Uterus (tissue), 2 donors: ENCODE data around the gene DOCK4.

Experiments
- POLR2A ChIP-seq, 2 donors: fragments of 450-650 bp; IDR thresholded peaks; one replicate each; pipeline ENCODE4 v1.6.1; 2016; ENCODE audit warnings: antibody characterized with exemption in 2 of 2, mild to moderate bottlenecking in 1 of 2, moderate library complexity in 1 of 2
- TF ChIP-seq, protein P1 (sequence below), 4 experiments: fragments of 200-600 bp in 2 of 4; fragments of 450-650 bp in 2 of 4; sonication (generic) in 2 of 4; IDR thresholded peaks; one replicate each; pipeline ENCODE4 v1.5.1; 2016 to 2019; ENCODE audit warnings: antibody characterized with exemption in 4 of 4, mild to moderate bottlenecking in 2 of 4, moderate library complexity in 1 of 4

- TF ChIP-seq, protein P1, sequence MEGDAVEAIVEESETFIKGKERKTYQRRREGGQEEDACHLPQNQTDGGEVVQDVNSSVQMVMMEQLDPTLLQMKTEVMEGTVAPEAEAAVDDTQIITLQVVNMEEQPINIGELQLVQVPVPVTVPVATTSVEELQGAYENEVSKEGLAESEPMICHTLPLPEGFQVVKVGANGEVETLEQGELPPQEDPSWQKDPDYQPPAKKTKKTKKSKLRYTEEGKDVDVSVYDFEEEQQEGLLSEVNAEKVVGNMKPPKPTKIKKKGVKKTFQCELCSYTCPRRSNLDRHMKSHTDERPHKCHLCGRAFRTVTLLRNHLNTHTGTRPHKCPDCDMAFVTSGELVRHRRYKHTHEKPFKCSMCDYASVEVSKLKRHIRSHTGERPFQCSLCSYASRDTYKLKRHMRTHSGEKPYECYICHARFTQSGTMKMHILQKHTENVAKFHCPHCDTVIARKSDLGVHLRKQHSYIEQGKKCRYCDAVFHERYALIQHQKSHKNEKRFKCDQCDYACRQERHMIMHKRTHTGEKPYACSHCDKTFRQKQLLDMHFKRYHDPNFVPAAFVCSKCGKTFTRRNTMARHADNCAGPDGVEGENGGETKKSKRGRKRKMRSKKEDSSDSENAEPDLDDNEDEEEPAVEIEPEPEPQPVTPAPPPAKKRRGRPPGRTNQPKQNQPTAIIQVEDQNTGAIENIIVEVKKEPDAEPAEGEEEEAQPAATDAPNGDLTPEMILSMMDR (IDR thresholded peaks at IDR 0.05): no peak
- no peak for TF ChIP-seq POLR2A (IDR thresholded peaks at IDR 0.05)
Measured at GRCh38 chr7:112081778-112082177, 124.4 kb downstream of the DOCK4 start.
